Liver (tissue), 3 donors: ENCODE measurements around the gene FAM32A.

Experiments
- EGR1 ChIP-seq, 2 donors: IDR thresholded peaks; 2 replicates each; pipeline ENCODE4 v1.6.1; 2016 to 2018; ENCODE audit warnings: antibody characterized with exemption in 2 of 2, low read depth in 2 of 2
- GABPA ChIP-seq, 2 donors: IDR thresholded peaks in 1 of 2; conservative IDR thresholded peaks in 1 of 2; 2 replicates each; pipeline ENCODE4 v1.6.1; 2016; ENCODE audit warnings: antibody characterized with exemption in 2 of 2, mild to moderate bottlenecking in 1 of 2, moderate library complexity in 1 of 2
- RAD21 ChIP-seq, 2 donors: IDR thresholded peaks; 2 replicates each; pipeline ENCODE4 v1.6.1; 2016; ENCODE audit warnings: antibody characterized with exemption in 2 of 2, mild to moderate bottlenecking in 2 of 2
- SP1 ChIP-seq: IDR thresholded peaks from 2 replicates; pipeline ENCODE4 v1.6.1; 2018; ENCODE audit warnings: antibody characterized with exemption, mild to moderate bottlenecking
- TAF1 ChIP-seq: conservative IDR thresholded peaks from 2 replicates; pipeline ENCODE4 v1.6.1; 2016; ENCODE audit warnings: antibody characterized with exemption, mild to moderate bottlenecking
- TF ChIP-seq, protein P1 (sequence below): fragments of 150-350 bp; IDR thresholded peaks from 2 replicates; pipeline ENCODE4 v1.5.1; 2017; ENCODE audit warnings: improper control_type of control experiment, low read depth, low read length; ENCODE audit not compliant: missing input control
- TF ChIP-seq, protein P2 (sequence below): IDR thresholded peaks from 2 replicates; pipeline ENCODE4 v1.6.1; 2016; ENCODE audit warnings: antibody characterized with exemption
- TF ChIP-seq, protein P3 (sequence below): IDR thresholded peaks from 2 replicates; pipeline ENCODE4 v1.6.1; 2016; ENCODE audit warnings: antibody characterized with exemption, mild to moderate bottlenecking
- TF ChIP-seq, protein P4 (sequence below): IDR thresholded peaks from 2 replicates; pipeline ENCODE4 v1.6.1; 2016; ENCODE audit warnings: antibody characterized with exemption
- donor health status: healthy.
- donor health status: healthy.

DNA sequence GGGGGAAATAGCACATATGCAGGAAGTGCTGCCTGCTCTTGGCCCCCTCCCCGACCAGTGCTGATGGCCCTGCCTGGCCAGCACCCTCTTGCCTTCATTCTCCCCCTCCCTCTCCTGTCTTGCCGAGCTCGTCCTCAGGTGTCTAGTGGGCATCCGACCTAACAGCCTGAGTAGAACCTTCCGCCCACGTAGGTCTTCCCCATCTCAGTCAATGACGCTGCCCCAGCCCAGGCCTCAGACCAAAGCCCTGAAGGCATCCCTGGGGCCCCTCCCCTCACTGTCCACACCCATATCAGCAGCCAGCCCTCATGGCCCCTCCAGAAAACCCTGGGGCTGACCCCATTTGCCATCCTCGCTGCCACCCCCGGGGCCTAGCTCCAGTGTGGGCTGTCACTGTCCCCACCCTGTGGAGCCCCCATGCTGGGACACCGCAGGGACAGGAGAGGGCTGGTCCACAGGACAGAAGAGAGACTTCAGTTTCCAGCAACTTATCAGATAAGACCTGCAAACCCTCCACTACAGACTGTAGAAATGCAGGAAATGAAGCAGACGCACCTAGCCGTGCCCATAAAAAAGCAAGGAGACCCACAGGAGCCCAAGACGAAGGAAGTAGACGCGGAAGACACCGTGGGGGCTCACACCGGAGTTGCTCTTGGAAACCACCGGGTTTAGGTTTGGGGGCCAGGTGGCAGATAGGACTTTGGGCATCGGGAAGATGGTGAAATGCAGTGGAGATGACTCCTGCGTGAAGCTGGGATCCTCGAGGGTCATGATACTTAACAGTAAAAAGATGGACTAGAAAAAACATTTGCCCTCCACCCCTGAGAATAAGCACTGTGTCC is 50.8 kb downstream of the FAM32A start:
- TF ChIP-seq, protein P1, sequence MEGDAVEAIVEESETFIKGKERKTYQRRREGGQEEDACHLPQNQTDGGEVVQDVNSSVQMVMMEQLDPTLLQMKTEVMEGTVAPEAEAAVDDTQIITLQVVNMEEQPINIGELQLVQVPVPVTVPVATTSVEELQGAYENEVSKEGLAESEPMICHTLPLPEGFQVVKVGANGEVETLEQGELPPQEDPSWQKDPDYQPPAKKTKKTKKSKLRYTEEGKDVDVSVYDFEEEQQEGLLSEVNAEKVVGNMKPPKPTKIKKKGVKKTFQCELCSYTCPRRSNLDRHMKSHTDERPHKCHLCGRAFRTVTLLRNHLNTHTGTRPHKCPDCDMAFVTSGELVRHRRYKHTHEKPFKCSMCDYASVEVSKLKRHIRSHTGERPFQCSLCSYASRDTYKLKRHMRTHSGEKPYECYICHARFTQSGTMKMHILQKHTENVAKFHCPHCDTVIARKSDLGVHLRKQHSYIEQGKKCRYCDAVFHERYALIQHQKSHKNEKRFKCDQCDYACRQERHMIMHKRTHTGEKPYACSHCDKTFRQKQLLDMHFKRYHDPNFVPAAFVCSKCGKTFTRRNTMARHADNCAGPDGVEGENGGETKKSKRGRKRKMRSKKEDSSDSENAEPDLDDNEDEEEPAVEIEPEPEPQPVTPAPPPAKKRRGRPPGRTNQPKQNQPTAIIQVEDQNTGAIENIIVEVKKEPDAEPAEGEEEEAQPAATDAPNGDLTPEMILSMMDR: no peak
- TF ChIP-seq, protein P2, sequence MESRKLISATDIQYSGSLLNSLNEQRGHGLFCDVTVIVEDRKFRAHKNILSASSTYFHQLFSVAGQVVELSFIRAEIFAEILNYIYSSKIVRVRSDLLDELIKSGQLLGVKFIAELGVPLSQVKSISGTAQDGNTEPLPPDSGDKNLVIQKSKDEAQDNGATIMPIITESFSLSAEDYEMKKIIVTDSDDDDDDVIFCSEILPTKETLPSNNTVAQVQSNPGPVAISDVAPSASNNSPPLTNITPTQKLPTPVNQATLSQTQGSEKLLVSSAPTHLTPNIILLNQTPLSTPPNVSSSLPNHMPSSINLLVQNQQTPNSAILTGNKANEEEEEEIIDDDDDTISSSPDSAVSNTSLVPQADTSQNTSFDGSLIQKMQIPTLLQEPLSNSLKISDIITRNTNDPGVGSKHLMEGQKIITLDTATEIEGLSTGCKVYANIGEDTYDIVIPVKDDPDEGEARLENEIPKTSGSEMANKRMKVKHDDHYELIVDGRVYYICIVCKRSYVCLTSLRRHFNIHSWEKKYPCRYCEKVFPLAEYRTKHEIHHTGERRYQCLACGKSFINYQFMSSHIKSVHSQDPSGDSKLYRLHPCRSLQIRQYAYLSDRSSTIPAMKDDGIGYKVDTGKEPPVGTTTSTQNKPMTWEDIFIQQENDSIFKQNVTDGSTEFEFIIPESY: no peak
- no peak for TF ChIP-seq TAF1
- no peak for TF ChIP-seq GABPA (IDR thresholded peaks at IDR 0.05 in 1 of 2, conservative IDR thresholded peaks at IDR 0.05 in 1 of 2)
- TF ChIP-seq, protein P3, sequence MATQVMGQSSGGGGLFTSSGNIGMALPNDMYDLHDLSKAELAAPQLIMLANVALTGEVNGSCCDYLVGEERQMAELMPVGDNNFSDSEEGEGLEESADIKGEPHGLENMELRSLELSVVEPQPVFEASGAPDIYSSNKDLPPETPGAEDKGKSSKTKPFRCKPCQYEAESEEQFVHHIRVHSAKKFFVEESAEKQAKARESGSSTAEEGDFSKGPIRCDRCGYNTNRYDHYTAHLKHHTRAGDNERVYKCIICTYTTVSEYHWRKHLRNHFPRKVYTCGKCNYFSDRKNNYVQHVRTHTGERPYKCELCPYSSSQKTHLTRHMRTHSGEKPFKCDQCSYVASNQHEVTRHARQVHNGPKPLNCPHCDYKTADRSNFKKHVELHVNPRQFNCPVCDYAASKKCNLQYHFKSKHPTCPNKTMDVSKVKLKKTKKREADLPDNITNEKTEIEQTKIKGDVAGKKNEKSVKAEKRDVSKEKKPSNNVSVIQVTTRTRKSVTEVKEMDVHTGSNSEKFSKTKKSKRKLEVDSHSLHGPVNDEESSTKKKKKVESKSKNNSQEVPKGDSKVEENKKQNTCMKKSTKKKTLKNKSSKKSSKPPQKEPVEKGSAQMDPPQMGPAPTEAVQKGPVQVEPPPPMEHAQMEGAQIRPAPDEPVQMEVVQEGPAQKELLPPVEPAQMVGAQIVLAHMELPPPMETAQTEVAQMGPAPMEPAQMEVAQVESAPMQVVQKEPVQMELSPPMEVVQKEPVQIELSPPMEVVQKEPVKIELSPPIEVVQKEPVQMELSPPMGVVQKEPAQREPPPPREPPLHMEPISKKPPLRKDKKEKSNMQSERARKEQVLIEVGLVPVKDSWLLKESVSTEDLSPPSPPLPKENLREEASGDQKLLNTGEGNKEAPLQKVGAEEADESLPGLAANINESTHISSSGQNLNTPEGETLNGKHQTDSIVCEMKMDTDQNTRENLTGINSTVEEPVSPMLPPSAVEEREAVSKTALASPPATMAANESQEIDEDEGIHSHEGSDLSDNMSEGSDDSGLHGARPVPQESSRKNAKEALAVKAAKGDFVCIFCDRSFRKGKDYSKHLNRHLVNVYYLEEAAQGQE: no peak
- no peak for TF ChIP-seq EGR1 (IDR thresholded peaks at IDR 0.05; ENCODE audit: low read depth in 2 of 2)
- no peak for TF ChIP-seq RAD21 (IDR thresholded peaks at IDR 0.05)
- no peak for TF ChIP-seq SP1
- TF ChIP-seq, protein P4, sequence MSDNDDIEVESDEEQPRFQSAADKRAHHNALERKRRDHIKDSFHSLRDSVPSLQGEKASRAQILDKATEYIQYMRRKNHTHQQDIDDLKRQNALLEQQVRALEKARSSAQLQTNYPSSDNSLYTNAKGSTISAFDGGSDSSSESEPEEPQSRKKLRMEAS: no peak
